Ramos (cell line): ENCODE results near the gene CD63.
"Not testable (repeated sequence)": the region's sequence is repeated elsewhere in the genome, so short reads cannot be mapped to it uniquely, and the experiment has no call there.

Experiments used
- in situ Hi-C: fragments of 300-500 bp; cut with MboI; formaldehyde crosslinking; loops from one replicate; pipeline ENCODE4 v1.14.3; 2022; ENCODE audit warnings: low sequenced_read_pairs; ENCODE audit not compliant: unreplicated experiment

CD63 gene, protein sequence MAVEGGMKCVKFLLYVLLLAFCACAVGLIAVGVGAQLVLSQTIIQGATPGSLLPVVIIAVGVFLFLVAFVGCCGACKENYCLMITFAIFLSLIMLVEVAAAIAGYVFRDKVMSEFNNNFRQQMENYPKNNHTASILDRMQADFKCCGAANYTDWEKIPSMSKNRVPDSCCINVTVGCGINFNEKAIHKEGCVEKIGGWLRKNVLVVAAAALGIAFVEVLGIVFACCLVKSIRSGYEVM

DNA sequence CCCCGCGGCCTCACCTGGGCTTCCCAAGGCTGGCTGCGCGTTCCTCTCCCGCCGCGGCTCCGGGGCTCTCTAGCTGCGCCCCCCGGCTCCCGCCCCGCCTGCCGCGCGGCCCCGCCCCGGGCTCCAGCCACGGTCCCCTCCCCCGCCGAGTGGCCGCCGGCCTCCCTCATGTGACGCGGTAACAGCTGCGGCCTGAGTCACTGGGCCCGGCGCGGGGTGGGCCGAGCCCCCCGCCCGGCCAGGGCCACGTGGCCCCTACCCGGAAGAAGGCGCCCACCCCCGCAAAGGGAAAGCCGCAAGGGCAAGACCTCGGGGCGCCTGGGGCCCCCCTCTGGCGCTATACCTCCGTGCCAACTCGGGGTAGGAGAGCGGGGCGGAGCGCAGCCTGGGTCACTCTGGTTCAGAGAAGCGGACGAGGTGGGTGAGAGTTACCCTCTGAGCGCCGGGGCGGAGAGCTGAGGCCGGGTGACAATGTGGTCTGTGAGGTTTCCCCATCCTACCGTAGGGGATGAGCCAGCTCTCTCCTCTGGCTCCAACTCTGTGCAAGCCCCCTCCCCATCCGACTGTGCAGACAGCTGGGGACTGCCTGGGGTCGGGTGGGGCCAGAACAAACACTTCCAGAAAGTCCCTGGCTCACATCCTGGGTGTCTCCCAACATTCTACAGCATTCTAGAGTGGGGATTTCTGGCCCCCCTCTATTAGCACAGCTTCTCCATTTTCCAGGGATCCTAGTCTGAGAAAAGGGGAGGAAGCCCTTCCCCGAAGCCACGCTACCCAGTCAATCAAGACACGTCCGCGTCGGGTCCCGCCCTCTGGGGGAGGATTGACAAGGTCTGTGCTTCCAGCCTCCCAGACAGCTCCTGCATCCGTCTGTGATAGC lies at the start of gene CD63:
CD63 (minus strand) TSS at position 71 of the 880 bp plus-strand sequence. CDS start 668 bp downstream, outside the sequence.
- in situ Hi-C loops = no loop called here

DNA sequence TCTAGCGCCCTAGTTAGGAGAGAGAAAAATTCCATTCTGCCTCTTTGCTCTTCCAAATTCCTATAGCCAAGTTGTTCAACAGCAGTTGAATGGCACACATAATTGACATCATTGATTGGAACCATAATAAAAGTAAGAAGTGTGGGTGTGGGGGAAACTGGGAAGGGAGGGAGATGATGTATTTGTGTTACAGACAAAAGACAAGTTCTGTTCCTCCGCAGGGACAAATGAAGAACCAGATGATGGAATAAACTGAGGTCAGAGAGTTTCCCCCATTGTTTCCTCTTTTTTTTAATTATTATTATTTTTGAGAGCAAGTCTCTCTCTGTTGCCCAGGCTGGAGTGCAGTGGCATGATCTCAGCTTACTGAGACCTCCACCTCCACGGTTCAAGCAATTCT lies 49.0 kb upstream of the CD63 start:
- in situ Hi-C loops = no loop called here

DNA sequence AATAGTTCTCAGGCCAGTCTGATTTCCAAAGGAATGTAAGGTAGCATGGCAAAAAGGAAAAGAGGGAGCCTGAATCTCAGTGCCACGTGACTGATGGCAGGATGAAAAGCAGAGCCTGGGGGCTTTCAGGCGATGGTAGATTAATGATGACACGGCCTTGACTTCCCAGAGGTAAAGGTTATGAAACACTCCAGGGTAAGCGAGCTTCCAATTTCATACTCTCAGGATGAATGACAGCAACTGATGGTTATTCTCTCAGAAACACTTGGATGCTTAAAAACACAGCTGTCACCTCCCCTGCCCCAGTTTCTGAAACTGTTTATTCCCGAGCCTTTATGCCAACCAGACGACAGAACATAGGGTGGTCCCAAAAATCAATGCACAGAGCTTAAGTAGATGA lies 42.9 kb upstream of the CD63 start:
- in situ Hi-C loops = no loop called here

DNA sequence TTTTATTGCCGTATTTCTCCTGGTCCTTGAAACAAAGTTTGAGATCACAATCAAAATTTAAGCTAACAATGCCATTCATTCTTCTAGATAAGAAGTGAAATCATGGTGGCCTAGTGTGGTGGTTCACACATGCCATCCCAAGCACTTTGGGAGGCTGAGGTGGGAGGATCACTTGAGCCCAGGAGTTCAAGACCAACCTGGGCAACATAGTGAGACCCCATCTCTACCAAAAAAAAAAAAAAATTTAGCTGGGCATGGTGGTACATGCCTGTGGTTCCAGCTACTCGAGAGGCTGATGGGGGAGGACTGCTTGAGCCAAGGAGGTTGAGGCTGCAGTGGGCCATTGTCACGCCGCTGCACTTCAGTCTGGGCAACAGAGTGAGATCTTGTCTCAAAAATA lies 38.3 kb upstream of the CD63 start:
- in situ Hi-C loops = no loop called here

DNA sequence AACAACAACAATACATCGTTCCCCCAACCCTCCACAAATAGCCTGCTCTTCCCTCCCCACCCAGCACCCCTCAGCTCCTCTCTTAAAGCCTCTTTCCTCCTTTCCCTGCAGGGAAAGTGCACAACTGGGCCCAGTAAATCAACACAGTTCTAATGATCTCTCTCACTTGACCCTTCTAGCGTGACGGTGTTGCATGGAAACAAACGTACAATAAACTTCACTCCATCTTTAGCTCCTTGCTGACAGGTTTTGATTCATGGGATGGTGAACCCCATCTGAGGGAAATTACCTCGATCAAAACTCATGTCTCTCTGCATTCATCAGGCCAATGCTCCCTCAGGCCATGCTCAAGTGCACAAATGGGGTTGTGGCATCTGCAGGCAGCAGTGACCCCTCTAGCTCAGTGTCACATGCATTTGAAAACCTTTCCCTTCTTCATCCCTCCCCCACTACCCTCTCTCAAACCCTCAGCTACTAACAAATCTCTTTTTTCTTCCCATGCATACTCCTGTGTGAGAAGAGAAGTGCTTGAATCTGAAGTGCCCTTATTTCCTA lies 37.0 kb upstream of the CD63 start:
- in situ Hi-C loops = no loop called here

DNA sequence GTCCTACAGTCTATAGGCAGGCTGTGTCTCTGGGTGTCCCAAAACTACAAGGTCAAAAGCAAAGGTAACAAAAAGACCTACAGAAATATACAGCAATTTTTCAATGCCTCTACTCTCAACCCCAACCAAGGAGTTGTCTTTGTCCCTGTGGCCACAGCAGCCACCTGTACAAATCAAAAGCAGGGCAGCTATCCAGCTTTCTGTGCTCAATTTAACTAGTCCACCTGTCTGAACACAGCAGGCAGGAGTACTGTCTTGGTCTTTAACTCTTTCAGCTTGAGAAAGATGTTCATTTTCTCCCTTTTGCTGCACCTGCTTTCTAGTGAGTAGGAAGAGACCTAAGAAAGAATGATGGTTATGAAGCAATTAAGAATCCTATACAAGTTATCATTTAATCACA lies 33.8 kb upstream of the CD63 start:
- in situ Hi-C loops = no loop called here

DNA sequence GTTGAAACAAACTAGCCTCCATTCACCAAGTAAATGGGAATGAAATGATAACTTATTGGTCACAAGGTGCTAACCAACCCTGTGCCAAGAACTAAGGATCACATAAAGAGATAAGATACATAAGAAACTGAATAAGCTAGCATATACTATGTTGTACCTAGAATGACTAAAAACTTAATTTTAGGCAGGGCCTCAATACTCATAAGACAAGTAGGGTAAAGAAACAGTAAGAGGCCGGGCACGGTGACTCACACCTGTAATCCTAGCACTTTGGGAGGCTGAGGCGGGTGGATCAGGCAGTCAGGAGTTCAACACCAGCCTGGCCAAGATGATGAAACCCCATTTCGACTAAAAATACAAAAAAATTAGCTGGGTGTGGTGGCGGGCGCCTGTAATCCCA lies 31.9 kb upstream of the CD63 start:
- in situ Hi-C loops = no loop called here

DNA sequence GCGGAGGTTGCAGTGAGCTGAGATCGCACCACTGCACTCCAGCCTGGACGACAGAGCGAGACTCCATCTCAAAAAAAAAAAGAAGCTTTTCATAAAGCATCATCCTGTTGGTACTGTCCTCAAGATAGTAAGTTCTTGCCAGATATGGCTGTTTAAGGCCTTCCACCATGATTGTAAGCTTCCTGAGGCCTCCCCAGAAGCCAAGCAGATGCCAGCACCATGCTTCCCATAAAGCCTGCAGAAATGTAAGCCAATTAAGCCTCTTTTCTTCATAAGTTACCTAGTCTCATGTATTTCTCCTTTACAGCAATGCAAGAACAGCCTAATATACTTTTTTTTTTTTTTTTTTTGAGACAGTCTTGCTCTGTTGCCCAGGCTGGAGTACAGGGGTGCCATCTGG lies 29.8 kb upstream of the CD63 start:
- in situ Hi-C loops = not testable (repeated sequence)

DNA sequence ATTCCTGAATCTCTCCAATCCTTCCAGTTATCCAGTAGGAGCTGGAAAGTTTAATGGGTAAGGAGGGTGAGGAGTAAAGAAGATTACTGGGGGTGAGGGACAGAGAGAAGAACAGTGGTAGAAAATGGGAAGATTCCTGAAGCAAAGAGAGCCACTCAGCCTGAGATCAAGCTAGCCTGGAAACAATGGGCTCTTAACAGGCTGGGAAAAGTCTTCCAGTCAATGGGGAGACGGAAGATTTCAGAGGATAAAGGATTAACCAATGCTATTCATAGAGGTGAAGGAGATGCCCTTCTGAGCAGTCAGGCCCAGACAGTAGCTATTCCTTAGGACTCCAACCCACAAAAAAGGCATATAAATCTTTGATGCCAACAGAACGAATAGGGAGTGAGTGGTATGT lies 28.9 kb upstream of the CD63 start:
- in situ Hi-C loops = no loop called here

DNA sequence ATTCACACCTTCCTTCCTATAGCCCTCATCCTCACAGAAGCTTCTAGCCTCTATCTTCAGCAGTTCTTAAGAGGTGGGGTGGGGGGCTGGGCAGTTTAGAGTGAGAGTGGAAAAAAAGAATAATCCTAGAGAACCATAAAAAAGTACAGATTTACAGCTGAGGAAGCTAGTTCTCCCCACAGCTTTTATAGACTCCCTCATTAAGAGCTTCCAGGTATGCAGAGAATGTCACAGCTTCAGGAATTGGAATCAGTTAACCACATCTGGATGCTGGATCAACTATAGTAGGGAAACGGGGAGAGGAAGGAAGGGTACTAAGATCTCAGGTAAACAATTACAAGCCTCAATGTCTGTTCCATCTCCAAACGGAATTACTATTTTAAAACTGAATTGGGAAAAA lies 26.4 kb upstream of the CD63 start:
- in situ Hi-C loops = no loop called here

DNA sequence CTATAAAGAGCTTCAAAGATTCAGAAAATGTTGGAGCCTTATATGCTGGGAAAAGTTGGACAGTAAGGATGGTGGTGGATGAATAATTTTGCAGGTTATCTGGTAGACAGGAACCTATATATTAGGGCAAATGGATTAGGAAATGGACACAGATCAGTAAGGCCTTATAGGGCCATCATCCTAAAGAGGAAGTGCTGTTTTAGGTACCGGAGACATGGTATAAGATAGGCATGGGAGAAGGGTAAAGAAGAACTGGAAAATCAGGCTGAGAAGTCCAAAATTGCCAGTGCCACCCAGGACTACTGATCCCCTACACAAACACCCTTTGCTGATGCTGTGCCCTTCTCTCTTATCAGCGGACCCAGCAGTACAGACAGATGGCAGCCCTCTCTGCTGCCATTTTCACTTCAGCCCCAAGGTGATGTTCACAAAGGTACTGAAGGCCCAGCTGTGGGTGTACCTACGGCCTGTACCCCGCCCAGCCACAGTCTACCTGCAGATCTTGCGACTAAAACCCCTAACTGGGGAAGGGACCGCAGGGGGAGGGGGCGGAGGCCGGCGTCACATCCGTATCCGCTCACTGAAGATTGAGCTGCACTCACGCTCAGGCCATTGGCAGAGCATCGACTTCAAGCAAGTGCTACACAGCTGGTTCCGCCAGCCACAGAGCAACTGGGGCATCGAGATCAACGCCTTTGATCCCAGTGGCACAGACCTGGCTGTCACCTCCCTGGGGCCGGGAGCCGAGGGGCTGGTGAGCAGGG lies 19.6 kb upstream of the CD63 start:
- in situ Hi-C loops = loop anchor here (5.0 kb wide), 1 partner anchor 194 kb away; no protein-coding TSS in a partner anchor

DNA sequence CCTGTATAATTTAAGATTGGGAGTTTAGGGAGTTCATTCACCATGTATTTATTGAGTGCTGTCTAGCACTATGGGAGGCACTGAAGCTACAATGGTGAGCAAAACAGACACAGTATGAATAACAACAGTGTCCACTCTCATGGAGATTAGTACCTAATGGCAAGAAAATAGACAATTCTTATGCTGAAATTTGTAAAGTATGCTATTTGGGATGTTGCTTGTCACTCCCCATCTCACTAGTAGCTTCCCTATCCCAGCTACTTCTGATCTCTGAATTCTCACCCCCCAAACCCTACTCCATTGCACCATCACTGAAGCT lies 18.1 kb upstream of the CD63 start:
- in situ Hi-C loops = loop anchor here (5.0 kb wide), 1 partner anchor 195 kb away; no protein-coding TSS in a partner anchor

DNA sequence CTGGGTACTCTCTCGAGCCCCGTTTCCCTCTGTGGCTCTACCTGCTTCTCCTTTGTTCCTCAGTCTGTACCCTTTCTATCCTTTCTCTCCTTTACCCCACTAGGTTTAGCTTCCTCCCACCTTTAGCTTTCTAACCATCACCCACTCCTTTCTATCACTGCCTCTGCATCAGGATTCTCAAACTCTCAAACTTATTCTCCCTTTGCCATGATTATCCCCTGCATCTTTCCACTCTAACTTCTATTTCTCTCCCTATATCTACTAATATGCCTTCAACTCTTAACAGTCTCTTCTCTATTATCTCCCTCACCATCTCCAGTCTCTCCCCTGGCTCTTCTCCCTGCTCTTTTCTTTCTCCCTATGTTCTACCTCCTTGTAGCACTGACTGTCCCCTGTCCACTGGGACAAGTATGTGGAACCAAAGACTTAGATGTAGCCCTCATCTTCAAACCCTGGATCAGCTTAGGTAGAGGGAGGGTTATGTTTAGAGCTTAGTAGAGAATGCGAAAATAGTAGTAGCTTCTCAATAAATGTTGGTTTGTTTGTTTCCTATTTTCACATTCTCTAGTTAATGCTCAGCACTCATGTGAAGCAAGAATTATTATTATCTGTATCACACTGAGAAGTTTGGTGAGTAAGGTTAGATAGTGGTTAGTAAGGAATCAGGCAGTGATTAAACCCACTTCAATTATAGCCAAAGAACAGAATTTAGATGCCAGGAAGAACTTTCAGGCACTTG lies 17.5 kb upstream of the CD63 start:
- in situ Hi-C loops = loop anchor here (5.0 kb wide), 1 partner anchor 196 kb away; no protein-coding TSS in a partner anchor

DNA sequence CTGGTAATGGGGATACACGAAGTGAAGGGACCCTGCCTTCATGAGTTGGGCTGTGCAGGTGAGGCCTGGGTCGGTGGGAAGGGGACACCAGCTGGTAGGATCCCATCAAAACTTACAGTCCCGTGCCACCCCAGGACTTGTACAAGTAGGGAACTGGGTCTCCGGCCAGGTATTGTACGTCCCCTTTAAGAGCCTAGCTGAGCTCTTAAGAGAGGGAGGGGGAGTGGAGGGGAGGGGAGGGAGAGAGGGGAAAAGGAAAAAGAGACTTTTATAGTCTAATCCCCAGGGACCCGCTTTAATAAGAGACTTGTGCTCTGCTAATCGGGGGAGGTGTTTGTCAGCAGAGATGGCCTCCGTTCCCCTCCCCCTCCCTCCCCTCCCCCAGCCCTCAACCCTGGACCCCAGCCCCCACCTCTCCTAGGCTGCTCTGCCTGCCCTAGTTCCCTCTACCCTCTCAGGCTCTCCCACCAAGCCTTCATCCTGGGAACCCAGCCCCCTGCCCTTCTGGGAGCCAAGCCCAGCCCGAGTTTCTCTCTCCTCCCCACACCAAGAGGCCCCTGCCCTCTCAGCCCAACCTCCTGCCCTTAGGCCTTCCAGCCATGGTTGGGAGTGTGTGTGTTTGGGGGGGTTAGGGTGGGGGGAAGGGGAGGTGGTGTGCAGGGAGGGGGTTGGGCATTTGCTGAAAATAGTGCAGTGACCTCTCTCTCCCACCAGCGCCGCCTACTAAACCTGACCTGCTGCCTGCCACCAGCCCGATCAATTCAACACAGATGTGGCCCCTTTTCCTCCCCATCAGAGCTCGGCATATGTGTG lies 16.8 kb upstream of the CD63 start:
- in situ Hi-C loops = loop anchor here (5.0 kb wide), 1 partner anchor 197 kb away; no protein-coding TSS in a partner anchor

DNA sequence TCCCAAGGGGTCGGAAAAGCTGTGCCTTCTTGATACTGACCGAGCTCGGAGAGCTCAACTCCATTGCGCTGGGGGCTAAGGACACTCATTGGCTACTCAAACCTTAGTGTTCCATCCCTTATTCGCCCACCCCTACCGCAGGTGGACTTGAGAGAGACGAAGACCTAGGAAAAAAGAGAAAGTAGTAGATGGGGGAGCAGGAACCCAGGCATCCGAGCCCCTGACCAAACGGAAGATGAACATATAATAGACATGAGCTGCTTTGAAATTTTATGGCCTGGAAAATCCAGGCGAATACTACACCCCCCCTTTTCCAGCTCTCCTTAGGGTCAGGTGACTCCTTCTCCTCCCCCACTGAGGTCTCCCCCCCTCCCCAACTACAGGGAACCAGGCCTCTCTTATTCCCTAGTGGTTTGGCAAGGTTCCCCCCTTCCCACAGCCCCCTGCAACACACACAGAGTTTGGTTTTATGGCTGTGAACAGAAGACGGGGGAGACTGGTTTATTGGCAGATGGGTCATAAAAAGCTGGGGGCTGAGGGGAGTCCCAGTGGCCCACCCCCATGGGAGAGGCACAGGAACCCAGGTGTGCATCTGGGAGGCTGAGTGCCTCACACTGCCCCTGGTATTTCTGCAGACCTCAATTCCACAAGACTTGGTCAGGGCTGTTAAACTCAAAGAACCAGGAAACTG lies 15.7 kb upstream of the CD63 start:
- in situ Hi-C loops = loop anchor here (5.0 kb wide), 1 partner anchor 198 kb away; no protein-coding TSS in a partner anchor

DNA sequence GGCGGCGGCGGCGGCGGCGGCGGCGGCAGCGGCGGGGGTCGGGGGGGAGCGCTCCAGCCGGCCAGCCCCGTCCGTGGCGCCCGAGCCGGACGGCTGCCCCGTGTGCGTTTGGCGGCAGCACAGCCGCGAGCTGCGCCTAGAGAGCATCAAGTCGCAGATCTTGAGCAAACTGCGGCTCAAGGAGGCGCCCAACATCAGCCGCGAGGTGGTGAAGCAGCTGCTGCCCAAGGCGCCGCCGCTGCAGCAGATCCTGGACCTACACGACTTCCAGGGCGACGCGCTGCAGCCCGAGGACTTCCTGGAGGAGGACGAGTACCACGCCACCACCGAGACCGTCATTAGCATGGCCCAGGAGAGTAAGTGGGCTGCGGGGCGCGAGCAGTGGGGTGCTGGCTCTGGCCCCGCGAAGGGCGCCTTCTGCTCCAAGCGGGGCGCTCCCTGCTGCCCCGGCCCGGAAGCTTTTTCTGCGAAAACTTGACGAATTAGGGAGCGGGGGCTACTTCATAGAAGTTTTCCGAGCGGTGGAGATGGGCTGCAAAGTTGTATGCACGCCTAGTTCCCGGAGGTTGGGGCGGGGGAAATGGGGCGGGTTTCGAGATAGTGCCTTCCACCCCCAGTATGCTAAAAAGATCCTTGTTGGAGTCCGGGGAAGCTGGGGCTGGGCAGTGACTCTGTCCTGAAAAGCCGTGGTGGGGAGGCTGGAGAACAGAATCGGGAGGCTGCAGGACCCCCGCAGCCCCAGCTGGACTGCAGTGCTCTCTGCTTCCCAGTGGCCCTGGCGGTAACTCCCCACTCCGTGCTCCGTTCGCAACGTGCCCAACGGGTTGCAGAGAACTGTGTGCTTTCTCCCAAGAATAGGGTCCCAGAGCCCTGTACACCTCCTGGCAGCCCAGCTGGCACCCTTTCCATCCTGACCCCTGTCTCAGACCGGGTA lies 14.9 kb upstream of the CD63 start:
- in situ Hi-C loops = no loop called here

DNA sequence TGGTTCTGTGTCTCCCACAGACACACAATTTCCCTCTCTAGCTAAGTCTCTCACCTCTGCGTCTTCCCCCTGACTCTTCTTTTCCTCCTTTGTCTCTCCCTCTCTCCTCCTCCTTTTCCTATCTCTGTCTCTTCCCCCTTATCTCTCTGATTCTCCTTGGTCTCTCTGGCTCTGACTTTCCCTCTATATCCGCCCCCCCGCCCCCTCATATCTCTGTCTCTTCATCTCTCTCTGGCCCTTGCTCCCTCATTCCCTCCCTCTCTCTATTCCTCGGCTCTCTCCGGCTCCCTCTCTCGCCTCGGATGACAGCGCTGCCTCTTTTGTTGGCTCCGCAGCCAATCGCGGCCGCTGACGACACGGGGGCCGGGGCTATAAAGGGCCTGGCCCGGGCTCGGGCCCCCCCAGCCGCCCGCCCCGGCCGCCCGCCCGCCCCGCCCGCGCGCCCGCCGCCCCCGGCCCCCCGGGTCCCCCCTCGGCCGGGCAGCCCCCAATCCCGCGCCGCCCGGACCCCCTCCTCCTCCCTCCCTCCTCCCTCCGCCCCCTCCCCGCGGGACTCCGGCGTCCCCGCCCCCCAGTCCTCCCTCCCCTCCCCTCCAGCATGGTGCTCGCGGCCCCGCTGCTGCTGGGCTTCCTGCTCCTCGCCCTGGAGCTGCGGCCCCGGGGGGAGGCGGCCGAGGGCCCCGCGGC lies 14.1 kb upstream of the CD63 start, which contains the start of gene GDF11:
GDF11 (plus strand) TSS at position 404 of the 687 bp plus-strand sequence; CDS start at position 599, 195 bp downstream.
- in situ Hi-C loops = no loop called here
